T-helper 22 cell (primary cell): Measurements from ENCODE around the gene TMEM131L.
"Not testable (repeated sequence)": the region's sequence is repeated elsewhere in the genome, so short reads cannot be mapped to it uniquely, and the experiment has no call there.

Source experiments
- DNase-seq: peaks from one replicate; pipeline ENCODE4 v3.0.0-alpha.2; 2020; ENCODE audit warnings: low read depth

Gene TMEM131L

DNA sequence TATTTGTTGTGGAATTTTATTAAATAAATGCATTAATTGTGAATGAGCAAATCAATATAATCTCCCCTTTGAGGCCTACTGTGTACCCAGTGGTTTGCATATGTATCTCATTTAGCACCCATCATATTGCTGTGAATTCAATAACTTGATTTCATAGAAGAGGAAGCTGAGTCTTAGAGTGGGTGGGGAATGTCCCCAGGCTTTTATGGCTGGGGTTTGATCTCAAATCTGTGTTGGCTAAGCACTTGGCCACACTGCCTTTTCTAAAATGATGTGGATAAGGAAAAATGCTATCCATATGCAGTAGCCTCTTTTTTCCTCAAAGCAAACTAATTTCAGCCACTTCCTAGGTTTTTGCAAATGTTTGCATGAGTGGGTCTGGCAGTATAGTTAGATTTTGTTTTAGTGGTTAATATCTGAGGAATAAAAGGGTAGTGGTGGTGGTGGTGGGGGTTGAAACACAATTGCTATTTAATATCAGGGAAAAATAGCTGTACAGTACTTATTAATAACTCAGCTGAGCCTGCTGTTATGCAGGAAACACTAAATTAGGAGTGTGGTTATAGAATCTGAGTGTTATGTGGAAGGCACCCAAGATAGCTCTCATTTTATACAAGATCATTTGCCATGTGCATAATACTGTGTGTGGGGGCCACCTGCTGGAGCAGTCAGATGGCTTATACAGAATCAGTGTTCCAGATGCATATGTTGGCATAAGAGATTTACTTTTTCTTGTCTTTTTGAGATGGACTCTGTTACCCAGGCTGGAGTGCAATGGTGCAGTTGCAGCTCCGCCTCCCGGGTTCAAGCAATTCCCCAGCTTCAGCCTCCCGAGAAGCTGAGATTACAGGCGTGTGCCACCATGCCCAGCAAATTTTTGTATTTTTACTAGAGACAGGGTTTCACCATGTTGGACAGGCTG is 108.0 kb downstream of the TMEM131L start:
- peak; percentile 8 for DNase-seq

DNA sequence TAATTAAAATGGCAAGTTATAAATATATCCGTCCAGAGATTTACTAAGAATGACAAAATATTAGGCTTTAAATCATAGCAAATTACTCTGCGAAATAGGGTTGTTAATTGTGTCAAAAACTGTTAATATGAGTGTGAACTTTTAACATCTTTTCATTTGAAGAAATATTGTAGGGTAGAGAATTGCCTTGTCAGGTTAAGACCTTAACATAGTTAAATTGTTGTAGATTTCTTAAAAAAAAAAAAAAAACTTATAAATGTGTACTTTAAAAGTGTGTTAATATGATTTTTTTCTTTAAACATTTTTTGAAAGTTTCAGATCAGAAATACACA is 110.2 kb downstream of the TMEM131L start:
- no peak for DNase-seq

DNA sequence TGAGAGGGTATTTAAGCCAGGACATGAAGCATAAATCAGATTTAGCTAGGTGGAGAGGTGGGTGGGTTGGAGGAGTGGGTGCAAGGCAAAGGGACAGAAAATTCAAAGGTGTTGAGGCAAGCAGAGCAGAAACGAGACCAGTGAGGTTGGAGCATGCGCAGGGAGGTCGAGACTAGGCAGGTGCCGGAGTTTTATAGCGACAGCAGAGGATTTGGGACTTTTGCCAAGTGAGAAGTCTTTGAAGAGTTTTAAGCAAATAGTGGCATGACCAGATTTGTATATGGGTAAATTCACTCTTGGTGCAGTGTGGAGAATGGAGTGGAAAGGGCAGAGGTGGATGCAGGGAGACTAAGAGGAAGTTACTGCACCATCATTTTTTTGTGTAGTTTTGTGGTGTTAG is 110.9 kb downstream of the TMEM131L start:
- no peak for DNase-seq

DNA sequence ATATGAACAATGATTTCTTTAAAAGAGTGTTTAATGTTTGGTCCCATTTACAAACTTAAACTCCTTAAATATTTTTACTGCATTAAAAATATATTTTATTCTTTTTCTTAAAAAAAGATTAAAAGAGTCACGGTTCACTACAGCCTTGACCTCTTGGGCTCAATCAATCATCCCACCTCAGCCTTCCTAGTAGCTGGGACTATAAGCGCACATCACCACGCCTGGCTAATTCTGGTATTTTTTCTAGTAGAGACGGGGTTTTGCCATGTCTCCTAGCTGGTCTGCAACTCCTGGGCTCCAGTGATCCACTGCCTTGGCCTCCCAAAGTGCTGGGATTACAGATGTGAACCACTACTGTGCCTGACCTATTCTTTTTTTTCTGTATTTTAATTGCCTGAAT is 113.2 kb downstream of the TMEM131L start:
- DNase-seq: no peak

DNA sequence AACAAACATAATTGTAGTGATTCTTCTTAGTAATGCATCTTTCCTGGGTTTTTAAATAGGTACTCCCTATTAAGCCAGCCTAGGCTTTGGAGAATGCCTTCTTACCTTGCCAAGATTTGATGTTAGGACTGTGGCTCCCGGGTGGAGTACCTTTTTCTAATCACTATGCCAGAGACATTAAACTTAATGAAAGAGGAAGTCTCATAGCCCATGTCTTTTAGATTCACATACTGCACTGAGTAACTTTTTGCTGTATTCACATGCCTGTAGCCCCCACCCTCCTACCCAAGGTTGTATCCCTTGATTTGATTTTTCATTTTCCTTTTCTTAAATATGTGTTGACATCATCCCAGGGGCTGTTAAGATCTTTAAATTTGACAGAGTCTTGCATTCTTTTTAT is 113.7 kb downstream of the TMEM131L start:
- DNase-seq: no peak

DNA sequence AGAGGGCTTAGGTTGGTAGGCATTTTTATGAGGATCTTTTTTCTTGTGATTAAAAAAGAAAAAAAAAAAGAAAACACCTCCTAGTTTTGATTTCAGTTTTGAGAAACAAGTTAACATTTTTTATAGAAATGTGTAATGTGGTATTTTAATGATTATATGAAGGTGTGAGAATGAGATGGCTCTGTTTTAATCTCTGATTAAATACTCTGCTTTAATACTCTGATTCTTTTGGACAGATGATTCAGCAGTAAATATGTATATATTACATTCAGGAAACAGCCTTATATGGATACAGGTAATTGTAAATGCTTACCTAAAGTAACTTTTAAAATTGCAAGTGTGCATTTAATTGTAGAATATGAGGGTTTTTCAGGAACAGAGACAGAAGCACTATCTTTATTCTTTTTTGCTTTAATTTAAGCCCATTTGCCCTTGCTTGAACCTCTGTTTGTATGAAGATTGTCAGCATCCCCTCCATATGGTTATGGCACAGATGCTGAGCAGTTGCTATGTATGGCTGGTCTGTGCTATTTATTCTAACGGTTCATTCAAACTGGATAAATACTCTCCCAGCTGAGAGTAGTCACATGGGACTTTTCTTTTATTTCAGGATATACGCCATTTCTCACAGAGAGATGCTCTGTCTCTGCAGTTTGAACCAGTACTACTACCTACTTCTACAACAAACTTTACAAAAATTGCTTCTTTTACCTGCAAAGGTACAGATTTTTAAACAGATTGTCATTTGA is 117.0 kb downstream of the TMEM131L start:
- DNase-seq: no peak

DNA sequence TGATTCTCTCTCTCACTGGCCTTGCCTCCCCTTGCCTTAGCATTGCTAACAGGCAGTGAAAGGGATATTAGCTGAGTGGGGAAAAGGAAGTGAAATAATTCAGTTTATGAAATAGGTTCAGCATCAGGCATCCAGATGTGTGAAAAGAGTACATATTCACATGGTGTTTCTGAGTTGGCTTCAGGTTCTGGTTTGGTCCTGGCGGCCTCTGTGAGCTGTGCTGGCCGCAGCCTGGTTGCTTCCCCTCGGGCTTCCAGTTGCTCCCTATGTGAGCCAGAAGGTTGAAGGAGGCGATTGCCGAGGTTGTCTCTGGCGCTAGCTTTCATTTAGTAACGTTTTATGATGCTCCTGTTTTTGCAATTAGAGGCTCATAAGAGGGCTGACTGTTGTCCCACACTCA is 118.9 kb downstream of the TMEM131L start:
- DNase-seq: no peak

DNA sequence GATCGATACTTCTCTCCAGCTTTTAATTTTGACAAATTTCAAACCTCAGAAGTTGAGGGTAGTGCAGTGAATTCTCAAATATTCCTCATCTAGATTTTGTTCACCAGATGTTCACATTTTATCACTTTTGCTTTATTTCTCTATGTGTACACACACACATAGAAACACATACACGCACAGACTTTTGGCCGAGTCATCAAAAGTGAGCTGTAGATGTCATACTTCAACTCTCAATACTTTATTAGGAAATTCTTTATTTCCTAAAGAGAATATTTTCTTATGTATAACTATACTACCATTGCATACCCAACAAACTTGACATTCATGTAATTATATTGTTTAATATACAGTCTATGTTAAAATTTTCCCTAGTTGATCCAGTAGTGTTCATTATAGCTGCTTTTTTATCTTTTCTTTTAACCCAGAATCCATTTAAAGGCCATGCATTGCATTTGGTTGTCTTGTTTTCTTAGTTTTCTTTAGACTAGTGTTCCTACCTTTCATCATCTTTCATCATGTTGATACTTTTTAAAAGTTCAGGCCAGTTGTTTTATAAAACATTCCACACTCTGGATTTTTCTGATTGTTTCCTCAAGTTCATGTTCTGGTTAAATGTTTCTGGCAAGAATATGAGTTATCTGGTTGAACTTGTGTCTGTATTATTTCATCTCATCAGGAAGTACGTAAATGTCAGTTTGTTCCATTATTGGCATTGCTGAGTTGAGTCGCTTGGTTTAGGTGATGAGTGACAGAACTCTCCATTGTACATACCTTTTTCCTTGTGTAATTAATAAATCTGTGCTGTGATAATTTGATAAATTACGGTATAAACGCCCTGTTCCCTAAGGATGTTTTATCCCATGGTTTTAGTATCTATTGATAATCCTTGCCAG is 123.8 kb downstream of the TMEM131L start:
- no peak for DNase-seq

DNA sequence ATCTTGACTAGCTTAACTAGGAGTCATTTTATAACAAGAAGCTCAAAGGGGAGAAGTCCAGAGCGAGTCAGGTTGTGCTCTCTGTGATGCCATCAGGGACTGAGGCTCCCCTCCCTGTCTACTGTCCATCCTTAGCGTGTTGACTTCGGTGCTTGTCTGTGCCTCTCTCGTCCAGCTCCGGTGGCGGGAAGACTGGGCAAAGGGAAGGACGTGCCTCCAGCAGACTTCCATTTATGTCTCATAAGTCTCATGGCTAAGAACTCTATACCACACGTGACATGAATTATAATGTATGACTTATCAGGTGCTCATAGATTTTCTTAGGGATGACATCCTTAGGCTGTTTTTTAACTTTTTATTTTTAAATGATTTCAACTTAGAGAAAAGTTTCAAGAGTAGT is 125.3 kb downstream of the TMEM131L start:
- DNase-seq: no peak

DNA sequence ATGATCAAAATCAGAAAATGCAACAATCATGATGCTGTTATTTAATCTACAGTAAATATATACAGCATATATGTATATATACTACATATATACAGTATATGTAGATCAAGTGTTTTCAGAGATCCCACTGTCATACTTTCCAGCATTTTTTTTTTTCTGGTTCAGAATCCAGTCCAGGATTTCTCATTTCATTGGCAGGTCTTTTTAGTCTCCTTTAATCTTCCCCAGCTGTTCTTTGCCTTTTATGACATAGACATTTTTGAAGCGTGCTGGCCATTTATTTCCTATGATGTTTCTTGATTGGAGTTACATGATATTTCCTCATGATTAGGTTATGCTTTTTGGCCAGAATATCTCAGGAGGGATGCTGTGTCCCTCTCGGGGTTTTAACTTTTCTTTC is 125.9 kb downstream of the TMEM131L start:
- no peak for DNase-seq

DNA sequence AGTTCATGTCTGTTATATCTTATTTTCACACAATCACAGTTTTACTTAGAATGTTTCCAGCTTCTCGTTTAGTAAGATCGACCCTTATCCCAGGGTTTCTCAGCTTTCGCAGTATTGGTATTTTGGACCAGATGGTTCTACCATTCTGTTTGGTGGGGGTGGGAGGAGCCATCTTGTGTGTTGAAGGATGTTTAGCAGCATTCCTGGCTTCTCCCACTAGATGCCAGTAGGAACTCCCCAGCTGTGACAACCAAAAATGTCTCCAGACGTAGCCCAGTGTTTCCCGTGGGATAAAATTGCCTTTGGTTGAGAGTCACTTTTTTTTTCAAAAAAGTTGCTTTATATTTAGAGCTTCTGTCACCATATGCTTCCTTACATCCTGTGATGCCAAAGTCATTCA is 127.0 kb downstream of the TMEM131L start:
- no peak for DNase-seq

DNA sequence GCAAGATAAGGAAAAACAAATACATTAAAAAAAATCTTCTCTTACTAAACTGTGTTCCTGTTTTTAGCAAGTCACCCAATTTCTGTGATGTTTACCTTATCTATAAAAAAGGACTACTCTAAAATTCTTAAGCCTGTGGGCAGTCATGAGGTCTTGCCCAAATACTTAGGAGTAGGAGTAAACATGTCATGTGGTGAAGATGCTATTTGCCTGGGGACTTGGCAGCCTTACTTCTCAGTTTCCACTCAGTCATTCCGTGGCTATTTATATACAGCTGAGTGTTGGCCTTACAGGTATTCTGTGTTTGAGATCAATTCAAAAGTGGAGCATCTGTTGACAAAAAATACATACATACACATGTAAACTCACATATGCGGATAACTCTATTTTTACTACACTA is 128.1 kb downstream of the TMEM131L start:
- no peak for DNase-seq

DNA sequence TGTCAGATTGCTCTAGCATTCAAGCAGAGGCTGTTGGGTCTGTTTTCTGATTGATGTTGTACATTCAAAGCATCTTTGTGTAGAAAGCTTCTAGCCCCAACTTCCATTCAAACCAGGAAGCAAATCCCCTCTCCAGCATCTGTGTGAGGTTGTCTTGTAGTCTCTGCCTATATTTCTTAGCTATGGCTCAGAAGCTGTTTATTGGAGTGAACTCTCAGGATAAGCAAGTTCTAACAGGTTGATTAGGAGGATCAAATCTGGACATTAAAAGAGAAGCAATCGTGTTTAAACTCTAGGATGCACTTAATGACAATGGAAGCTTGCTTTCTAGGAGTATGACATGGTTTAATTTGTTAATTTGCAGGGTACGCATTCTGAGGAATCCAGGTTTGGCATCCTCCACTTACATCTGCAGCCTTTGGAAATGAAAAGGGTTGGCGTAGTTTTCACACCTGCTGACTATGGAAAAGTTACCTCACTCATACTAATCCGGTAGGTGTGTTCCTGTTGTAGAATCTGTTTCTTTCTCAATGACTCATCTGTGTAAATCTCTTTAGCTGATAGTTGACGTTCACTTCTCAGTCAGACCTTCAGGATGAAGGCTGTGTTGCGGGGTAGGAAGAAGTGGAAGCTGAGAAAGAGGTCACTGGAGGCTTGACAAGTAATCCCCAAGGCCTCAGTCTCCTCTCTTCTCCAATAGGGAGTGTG is 129.9 kb downstream of the TMEM131L start:
- DNase-seq: no peak

DNA sequence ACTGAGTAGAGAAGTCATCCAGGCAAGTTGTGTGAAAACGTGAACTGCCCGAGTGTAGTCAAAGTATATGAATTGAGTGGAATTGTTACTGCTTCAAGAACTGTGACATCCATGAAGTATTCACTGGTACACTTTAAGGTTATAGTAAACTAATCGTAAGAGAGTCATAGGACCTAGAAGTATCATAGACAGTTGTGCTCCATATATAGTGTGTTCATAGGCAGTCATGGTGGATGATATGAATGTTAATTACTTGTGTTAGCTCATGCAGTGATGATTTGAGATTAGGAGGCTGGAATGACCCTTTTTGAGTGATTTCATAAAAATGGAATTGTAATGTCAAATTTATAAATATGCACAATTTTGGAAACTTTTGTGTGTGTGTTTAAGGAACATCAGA is 136.6 kb downstream of the TMEM131L start:
- DNase-seq: no peak

DNA sequence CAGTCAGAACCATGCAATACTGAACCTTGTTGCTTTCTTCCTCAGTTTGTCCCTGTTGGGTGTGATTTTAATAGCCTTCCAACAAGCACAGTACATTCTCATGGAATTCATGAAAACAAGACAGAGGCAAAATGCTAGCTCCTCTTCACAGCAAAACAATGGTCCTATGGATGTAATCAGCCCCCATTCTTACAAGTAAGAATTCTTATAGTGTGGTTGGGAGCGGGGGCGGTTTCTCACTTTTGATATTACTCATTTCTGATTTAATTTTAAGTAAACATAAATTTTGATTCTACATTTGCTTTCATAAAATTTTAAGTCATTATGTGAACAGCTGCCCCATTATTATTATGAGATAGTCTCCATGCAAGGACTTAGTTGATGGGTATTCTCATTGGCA is 137.1 kb downstream of the TMEM131L start:
- no peak for DNase-seq

DNA sequence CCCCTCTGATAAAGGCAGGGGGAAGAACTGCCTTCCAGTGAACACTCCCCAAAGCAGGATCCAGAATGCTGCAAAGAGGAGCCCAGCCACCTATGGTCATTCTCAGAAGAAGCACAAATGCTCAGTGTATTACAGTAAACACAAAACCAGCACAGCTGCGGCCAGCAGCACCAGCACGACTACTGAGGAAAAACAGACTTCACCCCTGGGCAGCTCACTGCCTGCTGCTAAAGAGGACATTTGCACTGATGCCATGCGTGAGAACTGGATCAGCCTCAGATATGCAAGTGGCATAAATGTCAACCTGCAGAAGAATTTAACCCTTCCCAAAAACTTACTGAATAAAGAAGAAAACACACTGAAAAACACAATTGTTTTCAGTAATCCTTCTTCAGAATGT is 137.7 kb downstream of the TMEM131L start:
- DNase-seq: no peak

DNA sequence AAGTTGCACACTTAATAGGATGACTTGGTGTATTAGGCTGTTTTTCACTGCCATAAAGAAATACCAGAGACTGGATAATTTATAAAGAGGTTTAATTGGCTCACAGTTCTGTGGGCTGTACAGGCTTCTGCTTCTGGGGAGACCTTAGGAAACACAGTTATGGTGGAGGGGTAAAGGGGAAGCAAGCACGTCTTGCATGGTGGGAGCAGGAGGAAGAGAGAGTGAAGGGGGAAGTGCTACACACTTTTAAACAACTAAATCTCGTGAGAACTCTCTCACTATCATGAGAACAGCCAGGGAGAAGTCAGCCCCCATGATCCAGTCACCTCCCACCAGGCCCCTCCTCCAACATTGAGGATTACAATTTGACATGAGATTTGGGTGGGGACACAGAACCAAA is 142.9 kb downstream of the TMEM131L start:
- DNase-seq: not testable (repeated sequence)

DNA sequence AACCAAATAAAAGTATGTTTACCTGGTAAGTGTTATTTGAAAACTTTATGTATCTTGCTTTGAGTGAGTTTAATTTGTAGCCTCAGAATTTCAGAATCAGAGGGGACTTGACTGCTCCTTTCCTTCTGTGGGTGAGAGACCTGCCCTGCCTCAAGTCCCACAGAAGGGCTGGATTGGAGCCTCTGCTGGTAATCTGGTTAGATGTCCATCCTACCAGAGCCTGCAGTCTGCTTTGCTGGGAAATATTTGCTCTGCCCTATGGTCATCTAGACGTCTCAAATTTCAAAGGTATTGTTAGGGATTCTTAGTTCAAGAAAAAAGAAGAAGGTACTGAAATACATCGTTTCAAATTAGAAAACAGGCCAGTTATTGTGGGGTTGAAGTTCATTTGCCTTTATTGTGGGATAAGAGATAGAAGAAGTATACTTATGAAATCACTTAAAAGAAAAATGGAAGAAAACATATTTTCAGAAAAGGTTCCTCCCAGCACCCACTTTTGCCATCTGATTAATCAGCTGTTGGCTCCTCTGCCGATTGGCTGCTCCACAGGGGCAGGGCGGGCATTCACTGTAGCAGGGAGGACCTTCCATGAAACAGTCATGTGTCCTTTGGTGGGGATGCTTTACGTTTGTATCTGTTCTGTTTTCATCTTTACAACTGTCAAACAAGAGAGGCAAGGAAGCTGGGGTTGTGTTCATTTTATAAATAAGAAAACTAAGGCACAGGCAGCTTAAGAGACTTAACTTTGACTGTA is 144.6 kb downstream of the TMEM131L start:
- DNase-seq: no peak

DNA sequence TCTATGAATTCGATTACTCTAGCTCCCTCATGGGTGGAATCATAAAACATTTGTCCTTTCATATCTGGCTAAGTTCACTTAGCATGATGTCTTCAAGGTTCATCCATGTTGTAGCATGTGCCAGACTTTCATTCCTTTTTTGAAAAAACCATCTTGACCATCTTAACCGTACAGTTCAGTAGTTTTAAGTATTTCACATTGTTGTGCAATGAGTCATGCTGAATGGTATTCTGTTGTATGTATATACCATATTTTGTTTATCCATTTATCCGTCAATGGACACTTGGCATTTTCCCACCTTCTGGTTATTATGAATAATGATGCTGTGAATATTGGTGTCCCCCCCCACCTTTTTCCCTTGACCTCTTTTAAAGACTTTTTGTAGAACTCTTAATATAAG is 145.5 kb downstream of the TMEM131L start:
- DNase-seq: no peak

DNA sequence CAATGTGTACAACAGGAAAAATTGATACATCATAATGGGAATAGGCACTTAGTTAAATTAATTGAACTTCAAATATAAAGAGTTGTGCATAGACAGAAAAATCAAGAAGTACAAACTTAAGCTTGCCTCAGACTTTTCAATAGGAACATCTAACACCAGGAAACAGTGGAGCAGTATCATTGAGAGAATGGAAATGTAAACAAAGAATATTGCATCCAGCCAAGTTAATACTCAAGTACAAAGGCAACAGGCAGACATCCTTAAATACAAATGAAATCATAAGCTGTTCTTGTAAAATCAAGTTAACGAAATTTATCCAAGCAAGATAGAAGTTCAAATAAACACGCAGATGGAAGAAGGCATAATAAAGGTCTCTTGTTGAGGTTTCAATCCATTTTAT is 146.7 kb downstream of the TMEM131L start:
- no peak for DNase-seq

DNA sequence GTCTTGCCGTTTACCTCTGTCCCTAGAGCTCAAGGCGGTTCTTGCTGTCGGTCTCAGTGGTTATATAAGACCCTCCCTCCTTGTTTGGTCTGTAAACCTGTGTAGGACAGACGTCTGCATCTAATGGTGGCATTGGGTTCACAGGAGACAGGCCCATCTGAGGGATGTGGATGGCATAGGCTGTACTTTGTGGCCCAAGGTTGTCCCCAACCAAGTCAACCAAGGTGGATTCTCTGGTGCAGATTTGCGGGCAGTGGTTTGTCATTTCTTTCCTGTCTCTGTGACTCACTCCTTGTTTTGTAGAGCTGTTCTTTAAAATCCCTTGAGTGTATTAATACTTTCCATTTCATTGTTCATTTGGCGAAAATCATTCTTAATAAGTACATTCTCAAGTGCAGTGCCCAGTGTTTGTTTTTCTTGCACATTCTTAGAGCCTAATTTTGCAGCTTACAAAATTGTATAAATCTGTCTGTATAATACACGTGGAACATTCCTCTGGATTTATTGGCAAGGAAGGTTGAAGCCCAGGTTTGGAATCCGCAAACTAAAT is 149.9 kb downstream of the TMEM131L start:
- no peak for DNase-seq
